ENCODE data around the gene PCDHB11.
"Not testable (repeated sequence)": the region's sequence is repeated elsewhere in the genome, so short reads cannot be mapped to it uniquely, and the experiment has no call there.

GRCh38 chr5:141157356-141157755, 42.1 kb upstream of the PCDHB11 start:
- TF ChIP-seq CTCF (conservative IDR thresholded peaks at IDR 0.05; ENCODE audit: low read depth in 2 of 2); POLR2AphosphoS5 (IDR thresholded peaks at IDR 0.05; ENCODE audit: low read depth): not testable (repeated sequence)
